ENCODE data around the gene TTC38.

The TTC38 gene

DNA sequence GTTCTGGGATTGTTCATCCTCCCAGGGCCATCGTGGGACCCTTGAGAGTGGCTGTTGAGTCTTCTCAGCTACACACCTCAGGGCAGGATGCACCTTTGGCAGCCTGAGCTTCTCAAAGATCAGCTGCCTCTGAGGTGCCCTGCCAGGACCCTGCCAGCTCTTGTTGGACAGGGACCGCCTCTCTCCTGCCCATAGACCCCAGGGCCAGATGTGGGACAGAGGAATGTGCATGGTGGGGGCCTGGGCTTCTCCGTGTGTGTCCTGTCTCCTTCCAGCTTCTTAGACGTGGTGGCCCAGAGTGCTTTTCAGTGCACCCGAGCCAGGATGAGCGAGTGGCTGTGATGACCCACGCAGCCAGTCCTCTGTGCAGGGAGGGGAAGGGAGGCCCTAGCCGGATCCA, 61.8 kb downstream of the TTC38 start:
- DNase-seq (ENCODE audit: low read depth): no peak

DNA sequence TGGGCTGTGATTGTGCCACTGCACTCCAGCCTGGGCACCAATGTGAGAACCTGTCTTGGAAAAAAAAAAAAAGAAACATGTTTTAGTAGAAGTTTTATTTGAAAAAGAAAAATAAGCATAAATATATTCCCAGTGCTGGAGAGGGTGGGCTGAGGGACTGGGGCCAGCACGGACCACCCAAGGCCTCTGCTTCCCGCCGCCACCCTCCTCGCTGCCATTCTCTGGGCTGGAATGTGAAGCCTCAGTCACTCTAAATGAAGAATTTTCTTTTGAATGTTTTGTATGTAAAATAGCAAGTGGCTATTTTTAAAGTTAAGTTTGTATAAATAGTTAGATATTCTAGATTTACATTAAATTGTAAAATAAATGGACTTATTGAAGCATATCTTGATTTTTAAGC, 62.6 kb downstream of the TTC38 start:
- DNase-seq (ENCODE audit: low read depth): no peak

DNA sequence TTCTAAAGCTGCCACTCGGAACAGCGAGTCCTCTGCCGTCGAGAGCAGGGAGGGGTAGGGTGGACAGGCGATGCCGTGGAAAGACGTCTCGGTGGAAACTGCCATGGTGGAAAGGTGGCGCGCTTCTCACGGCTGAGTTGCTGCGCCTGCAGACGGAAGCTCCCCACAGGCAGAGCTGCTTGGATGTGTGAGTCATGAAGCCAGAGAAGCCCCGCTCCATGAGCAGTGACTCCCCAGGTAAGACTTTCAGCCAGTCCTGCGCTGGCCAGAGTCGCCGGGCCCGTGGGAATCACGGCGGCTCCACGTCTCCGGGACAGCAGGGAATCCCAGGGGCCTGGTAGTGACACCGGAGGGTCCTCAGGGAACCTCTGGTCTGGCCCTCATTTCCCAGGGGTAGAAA, 63.7 kb downstream of the TTC38 start:
- no peak for DNase-seq (ENCODE audit: low read depth)

DNA sequence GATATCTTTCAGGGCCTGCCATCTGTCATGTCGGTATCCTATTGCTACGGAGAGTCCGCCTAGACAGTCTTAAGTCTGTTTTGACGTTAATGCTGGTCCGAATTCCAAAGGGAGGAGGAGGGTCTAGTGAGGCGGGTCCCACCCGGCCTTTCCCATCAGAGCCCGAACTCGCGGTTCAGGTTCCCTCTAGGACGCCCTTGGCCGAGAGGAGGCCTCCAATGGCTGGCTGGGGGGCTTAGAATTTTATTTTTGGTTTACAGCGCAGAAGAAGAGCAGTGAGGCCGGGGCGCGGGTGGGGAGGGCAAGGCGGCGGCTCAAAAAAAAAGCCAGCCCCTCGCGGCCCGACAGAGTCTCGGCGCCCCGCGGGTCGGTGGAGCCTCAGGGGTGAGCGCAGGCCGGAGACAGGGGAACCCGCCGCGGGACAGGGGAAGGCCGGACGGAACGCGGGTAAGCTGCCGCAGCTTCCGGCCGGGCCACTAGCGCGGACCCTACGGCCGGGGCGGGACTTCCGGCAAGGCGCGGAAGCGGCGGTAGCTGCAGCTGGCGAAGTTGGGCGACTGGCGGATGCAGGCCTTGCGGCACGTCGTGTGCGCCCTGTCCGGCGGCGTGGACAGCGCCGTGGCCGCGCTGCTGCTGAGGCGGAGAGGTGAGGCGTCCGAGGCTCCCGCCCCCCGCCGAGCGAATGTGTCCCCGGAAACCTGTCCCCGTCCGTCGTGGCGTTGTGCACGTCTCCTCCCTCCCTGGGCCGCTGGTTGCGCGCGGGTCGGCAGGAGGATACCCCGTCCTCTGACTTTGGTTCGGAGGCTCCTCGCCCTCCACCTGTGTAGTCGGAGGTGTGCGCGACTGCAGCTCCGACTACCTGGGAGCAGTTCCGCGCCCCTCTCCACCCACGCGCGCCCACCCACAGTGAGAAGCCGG, 67.7 kb downstream of the TTC38 start, which contains the start of gene TRMU:
TRMU (plus strand) TSS at position 514 of the 918 bp plus-strand sequence; CDS start at position 565, 51 bp downstream.
- peak; percentile 88 for DNase-seq (ENCODE audit: low read depth)

DNA sequence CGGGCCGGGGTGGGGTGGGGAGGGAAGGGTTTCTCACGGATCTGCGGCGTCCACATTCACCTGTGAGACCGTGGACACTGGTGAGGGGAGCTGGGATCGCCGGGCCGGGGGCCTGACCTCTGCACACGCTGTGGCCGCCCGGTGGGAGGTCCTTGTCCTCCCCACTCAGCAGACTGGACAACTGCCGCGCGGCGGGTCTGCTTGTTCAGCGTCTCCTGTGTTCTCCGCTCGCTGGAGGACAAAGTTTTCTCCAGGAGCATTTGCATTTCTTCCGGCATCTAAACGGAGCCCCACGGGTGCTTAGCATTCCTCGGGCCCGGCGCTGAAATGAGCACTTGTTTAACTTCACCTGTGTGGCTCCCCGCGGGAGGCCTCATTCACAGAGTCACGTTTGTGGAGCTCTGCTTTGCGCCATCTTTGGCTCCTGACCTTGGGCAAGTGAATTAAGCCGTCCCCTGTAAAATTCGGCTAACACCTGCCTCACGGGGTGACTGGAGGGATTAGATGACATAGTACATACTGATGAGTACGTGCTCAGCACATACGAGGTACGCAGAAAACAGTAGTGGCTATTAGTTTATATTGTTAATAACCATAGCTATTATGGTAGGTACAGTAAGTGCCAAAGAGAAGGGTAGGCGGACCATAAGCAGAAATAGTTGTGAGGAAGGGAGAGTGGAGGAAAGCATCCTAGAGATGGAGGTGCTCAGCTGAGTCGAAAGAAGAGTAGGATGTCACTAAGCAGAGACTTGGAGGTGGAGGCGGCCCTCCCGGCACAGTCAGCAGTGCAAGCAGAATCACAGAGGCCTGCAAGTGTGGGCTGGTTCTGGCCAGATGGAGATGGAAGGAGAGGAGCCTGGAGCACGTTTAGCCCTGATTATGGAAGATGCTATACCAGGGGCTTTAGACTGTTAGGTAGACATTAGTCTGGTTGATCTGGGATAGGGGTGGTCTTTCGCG, 68.6 kb downstream of the TTC38 start:
- no peak for DNase-seq (ENCODE audit: low read depth)

DNA sequence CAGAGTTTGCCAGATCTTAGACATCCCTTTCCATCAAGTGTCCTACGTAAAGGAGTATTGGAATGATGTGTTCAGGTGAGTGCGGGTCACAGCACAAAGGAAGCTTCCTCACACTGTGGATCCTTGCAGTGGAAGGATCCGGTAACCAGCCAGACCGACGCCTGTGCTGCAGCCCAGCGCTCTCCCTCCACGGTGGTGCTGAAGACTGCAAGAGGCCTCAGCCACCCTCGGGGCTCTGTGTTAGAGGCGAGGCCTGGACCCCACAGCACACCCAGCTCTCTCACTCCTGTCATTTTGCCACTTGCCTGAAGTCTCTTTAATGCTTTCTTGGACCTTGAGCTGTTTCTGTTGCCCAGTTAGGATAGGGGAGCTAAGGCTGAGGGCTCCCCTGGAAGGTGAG, 70.1 kb downstream of the TTC38 start:
- DNase-seq (ENCODE audit: low read depth): no peak

DNA sequence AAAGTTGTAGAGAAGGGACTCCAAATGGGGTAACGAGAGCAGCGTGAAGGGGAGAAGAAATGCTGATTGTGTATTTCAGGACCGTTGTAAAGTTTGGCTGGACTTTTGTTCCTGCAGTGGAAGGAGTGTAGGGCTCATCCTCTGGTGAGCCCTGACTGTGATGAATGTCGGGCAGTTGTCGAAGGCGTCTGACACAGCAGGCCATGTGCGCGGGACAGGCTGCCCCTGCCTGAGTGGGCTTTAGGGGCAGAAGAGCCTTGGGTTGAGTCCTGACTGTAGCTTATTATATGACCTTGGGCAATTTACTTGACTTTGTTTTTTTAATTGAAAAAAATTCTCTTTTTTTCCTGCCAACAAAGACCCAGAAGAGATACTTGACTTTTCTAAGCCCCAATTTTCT, 70.8 kb downstream of the TTC38 start:
- no peak for DNase-seq (ENCODE audit: low read depth)

DNA sequence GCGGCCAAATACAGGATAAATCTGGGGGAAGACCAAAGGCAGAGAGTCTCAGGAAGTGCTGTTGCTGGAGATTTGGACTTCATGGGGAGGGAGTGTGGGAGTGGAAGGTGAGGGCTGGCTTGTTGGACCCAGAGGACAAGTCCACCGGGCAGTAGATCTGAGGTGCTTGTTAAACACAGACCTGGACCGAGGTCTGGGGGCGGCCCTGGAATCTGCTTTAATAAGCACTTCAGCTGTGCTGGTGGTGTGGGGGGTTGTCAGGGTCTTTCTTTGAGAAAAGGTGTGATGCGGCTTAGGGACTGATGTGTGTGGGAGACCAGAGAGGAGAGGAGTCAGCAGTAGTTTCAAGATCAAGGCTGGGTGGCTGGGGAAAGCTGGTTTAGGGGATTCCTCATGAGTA, 72.1 kb downstream of the TTC38 start:
- no peak for DNase-seq (ENCODE audit: low read depth)

DNA sequence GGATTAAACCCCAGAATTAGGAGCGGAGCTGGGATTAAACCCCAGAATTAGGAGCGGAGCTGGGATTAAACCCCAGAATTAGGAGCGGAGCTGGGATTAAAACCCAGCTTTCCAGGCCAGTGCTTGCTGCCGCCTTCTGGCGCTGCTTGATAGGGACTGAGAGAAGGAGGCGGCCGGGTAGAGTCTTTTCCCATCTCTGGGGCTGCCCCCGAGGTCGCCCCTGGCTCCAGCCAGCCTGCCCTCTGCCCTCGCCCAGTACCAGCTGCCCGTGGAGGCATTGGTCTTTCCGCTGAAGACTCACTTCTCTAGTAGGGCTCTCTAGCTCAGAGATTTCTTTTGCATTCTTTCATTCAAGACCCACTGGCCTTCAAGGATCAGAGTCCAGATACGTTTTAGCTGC, 72.9 kb downstream of the TTC38 start:
- DNase-seq (ENCODE audit: low read depth): no peak

Data from fibroblast of gingiva (primary cell).